Measurements from ENCODE around the gene NUP93. TPM values are rescaled to one million over a fixed set of nuclear protein-coding genes. Genes with fewer than 3 reads are reported as not detected.

NUP93 gene
- total and polyA plus RNA-seq, 2 of the 8 experiments (the other 6 are each of a cell fraction or from before 2014, with no cell fraction given), result 147 to 201 TPM

- Histone ChIP-seq H3K27ac (ENCODE audit: low read depth, low read length) (no peak overlapping the region), H3K23me2 (ENCODE audit: low read depth, low read length) (no peaks in the 10 kb centered on the region), H2BK5ac (ENCODE audit: low read depth, low read length) (no peak overlapping the region), H3K23ac (ENCODE audit: insufficient read length) (no peak overlapping the region), H2AK5ac (ENCODE audit: low read depth, low read length) (no peak overlapping the region), H3K4me3 (ENCODE audit: extremely low read depth in 1 of 4, insufficient read depth in 2 of 4, low read depth in 3 of 4, low read length in 4 of 4) (no peak overlapping the region), H4K8ac (ENCODE audit: extremely low read depth, insufficient read depth, low read length) (no peak overlapping the region), H2BK12ac (ENCODE audit: low read depth, low read length) (no peak overlapping the region), H4K20me1 (replicated peaks in 1 of 2; ENCODE audit: control insufficient read depth in 1 of 2, insufficient read depth in 2 of 2, low read length in 2 of 2) (peaks cover 2 to 8% of the 10 kb centered on the region in 2 experiments), H3K27me3 (replicated peaks in 1 of 4; ENCODE audit: control insufficient read depth in 3 of 4, extremely low read depth in 1 of 4, insufficient read depth in 3 of 4, low read length in 3 of 4) (no peaks in the 10 kb centered on the region), H4K5ac (ENCODE audit: insufficient read length, low read depth, low read length) (no peak overlapping the region), H3K14ac (ENCODE audit: insufficient read length) (no peak overlapping the region), H3K9ac (replicated peaks in 1 of 4; ENCODE audit: extremely low read depth in 1 of 4, low read depth in 3 of 4, low read length in 3 of 4) (no peak overlapping the region), H4K91ac (replicated peaks; ENCODE audit: insufficient read length, low read length) (no peak overlapping the region), H2BK120ac (replicated peaks; ENCODE audit: low read depth, low read length) (no peak overlapping the region), H3K4ac (replicated peaks; ENCODE audit: insufficient read length, low read depth, low read length) (no peak overlapping the region), H3K79me2 (ENCODE audit: control insufficient read depth in 1 of 2, insufficient read depth in 2 of 2, low read length in 2 of 2) (peaks cover 0 to 30% of the 10 kb centered on the region in 2 experiments; a peak in 2 of 4 replicates), H3K79me1 (ENCODE audit: low read depth, low read length) (peaks cover 5% of the 10 kb centered on the region), H3K56ac (replicated peaks; ENCODE audit: insufficient read length, low read depth, low read length) (no peak overlapping the region), H2BK20ac (ENCODE audit: low read length) (no peak overlapping the region), H2AFZ (ENCODE audit: low read length) (no peak overlapping the region), H3K4me1 (replicated peaks in 1 of 4; ENCODE audit: control insufficient read depth in 3 of 4, insufficient read depth in 4 of 4, low read length in 3 of 4) (0 out of 7 replicates have a peak, but pooled peaks cover 0 to 3% (median 0%) of the 10 kb centered on the region in 4 experiments), H2BK15ac (ENCODE audit: low read length) (no peak overlapping the region), H3K4me2 (ENCODE audit: insufficient read depth in 1 of 2, low read depth in 2 of 2, low read length in 2 of 2) (no peak overlapping the region), H3K9me3 (ENCODE audit: insufficient read depth in 2 of 2, low read depth in 1 of 2, low read length in 1 of 2) (no peaks in the 10 kb centered on the region), H3K18ac (ENCODE audit: extremely low read depth, low read length) (no peak overlapping the region), H3K36me3 (ENCODE audit: control insufficient read depth in 2 of 4, insufficient read depth in 4 of 4, low read length in 3 of 4) (peaks cover 0 to 2% (median 0%) of the 10 kb centered on the region in 4 experiments; a peak in 3 of 8 replicates)
- ChIA-PET CTCF (ENCODE audit: partially characterized antibody) (interaction anchor here (0.8 to 4.3 kb wide), 4 partner anchors 9 to 219 kb away, joined by 4 to 16 read pairs (median 9); no protein-coding TSS in a partner anchor), POLR2A (ENCODE audit: partially characterized antibody) (interaction anchor here (1.5 kb wide), 1 partner anchor 8 kb away, joined by 5 read pairs; no protein-coding TSS in a partner anchor)
- FAIRE-seq, result no peak
- DNase-seq (ENCODE audit: low read depth in 1 of 2, low spot score in 2 of 2), result no peak
- WGBS, 2 experiments (ENCODE audit: extremely low coverage in 1 of 2, insufficient coverage in 1 of 2, insufficient read length in 1 of 2, insufficient replicate concordance in 2 of 2, low coverage in 1 of 2, low lambda C conversion rate in 2 of 2, missing lambda C conversion rate in 1 of 2), result 75% methylated on average over 3 of the region's 3 CpGs; no CpG with 5 or more reads in 1 of the 2 experiments
- TF ChIP-seq NRF1 (IDR thresholded peaks at IDR 0.05; ENCODE audit: low read depth, low read length), result no peak
- TF ChIP-seq CHD1 (IDR thresholded peaks at IDR 0.05; ENCODE audit: low read depth, low read length), result no peak
- TF ChIP-seq RNF2 (IDR thresholded peaks at IDR 0.05; ENCODE audit: borderline replicate concordance, low read depth, low read length, missing control alignments, poor library complexity, severe bottlenecking), result no peak
- no peak for TF ChIP-seq SP2 (IDR thresholded peaks at IDR 0.05; ENCODE audit: low read length)
- no peak for TF ChIP-seq NANOG (IDR thresholded peaks at IDR 0.05; ENCODE audit: insufficient read depth, low read depth, low read length, poor library complexity, severe bottlenecking)
- TF ChIP-seq CHD2 (IDR thresholded peaks at IDR 0.05; ENCODE audit: low read length), result no peak
- TF ChIP-seq E2F6 (IDR thresholded peaks at IDR 0.05), result no peak
- no peak for TF ChIP-seq BCL11A (IDR thresholded peaks at IDR 0.05; ENCODE audit: low read depth in 2 of 2, low read length in 2 of 2)
- TF ChIP-seq KDM1A (IDR thresholded peaks at IDR 0.05; ENCODE audit: borderline replicate concordance, low read length), result no peak
- no peak for TF ChIP-seq MAX (IDR thresholded peaks at IDR 0.05)
- no peak for TF ChIP-seq GABPA (IDR thresholded peaks at IDR 0.05; ENCODE audit: borderline replicate concordance, insufficient read depth, low read length)
- no peak for TF ChIP-seq JUN (IDR thresholded peaks at IDR 0.05; ENCODE audit: low read depth, low read length)
Measured at GRCh38 chr16:56795011-56795410, 65.1 kb downstream of the NUP93 start.

Measured in H1 (cell line).